SK-N-SH (cell line): Measurements from ENCODE around the gene KRT36. TPM values are rescaled to one million over a fixed set of nuclear protein-coding genes. Genes with fewer than 3 reads are reported as not detected.

ENCODE experiments used
- CTCF ChIA-PET: fragments of 300-600, 350-600 bp; formaldehyde crosslinking; extraction: SDS; loops from one replicate; lab custom pipeline; 2021; lab: Yijun Ruan, JAX
- POLR2A ChIA-PET: fragments of 350-600 bp; sonication (Branson Sonifier 250); formaldehyde crosslinking; extraction: SDS; loops from one replicate; lab custom pipeline; 2020; ENCODE audit warnings: antibody characterized with exemption, inconsistent platforms; lab: Yijun Ruan, JAX
- DNase-seq: peaks from one replicate; pipeline ENCODE4 v3.0.0; 2012
- H2AFZ ChIP-seq: fragments of 200-600 bp; sonication (generic); 2 replicates; pipeline ENCODE4 v1.8.1; 2016; ENCODE audit warnings: antibody characterized with exemption, mild to moderate bottlenecking, low read depth
- H3F3A ChIP-seq: fragments of 200-600 bp; sonication (generic); replicated peaks from 2 replicates; pipeline ENCODE3; 2016; ENCODE audit warnings: antibody characterized with exemption, mild to moderate bottlenecking; ENCODE audit not compliant: insufficient read depth
- H3K27ac ChIP-seq, 2 experiments: fragments of 200-500 bp in 1 of 2; fragments of 200-600 bp in 1 of 2; sonication (Bioruptor generic) in 1 of 2; sonication (generic), shearing (Covaris generic) in 1 of 2; 2 replicates each; pipeline versions ENCODE4 v1.5.1 to v1.6.1; 2014 to 2016; ENCODE audit warnings: low read depth in 2 of 2, inconsistent platforms in 1 of 2, low read length in 1 of 2, mild to moderate bottlenecking in 1 of 2, mixed read lengths in 1 of 2
- H3K27me3 ChIP-seq: fragments of 200-600 bp; sonication (generic), shearing (Covaris generic); 2 replicates; pipeline ENCODE4 v1.6.1; 2016; ENCODE audit warnings: mixed run types; ENCODE audit not compliant: insufficient read depth
- H3K36me3 ChIP-seq, 2 experiments: fragments of 200-500 bp in 1 of 2; fragments of 200-600 bp in 1 of 2; sonication (Bioruptor generic) in 1 of 2; sonication (generic) in 1 of 2; replicated peaks in 1 of 2; 2 replicates each; pipeline versions ENCODE3 to v1.5.1; 2014 to 2016; ENCODE audit warnings: low read length in 1 of 2, mild to moderate bottlenecking in 1 of 2; ENCODE audit not compliant: insufficient read depth in 2 of 2, control insufficient read depth in 1 of 2
- H3K4me1 ChIP-seq, 2 experiments: fragments of 200-500 bp in 1 of 2; fragments of 200-600 bp in 1 of 2; sonication (Bioruptor generic) in 1 of 2; sonication (generic), shearing (Covaris generic) in 1 of 2; 2 replicates each; pipeline versions ENCODE4 v1.5.1 to v1.6.1; 2014 to 2016; ENCODE audit warnings: low read depth in 1 of 2, low read length in 1 of 2, mixed run types in 1 of 2; ENCODE audit not compliant: insufficient read depth in 2 of 2, control insufficient read depth in 1 of 2
- H3K4me2 ChIP-seq: fragments of 200-600 bp; sonication (generic), shearing (Covaris generic); 2 replicates; pipeline ENCODE4 v1.6.1; 2017; ENCODE audit warnings: mixed run types
- H3K4me3 ChIP-seq, 2 experiments: fragments of 200-500 bp in 1 of 2; fragments of 200-600 bp in 1 of 2; sonication (Bioruptor generic) in 1 of 2; sonication (generic), shearing (Covaris generic) in 1 of 2; 2 replicates each; pipeline versions ENCODE4 v1.5.1 to v1.8.1; 2014 to 2016; ENCODE audit warnings: low read depth in 2 of 2, inconsistent platforms in 1 of 2, low read length in 1 of 2, mild to moderate bottlenecking in 1 of 2, mixed read lengths in 1 of 2, moderate library complexity in 1 of 2
- H3K79me2 ChIP-seq: fragments of 200-600 bp; sonication (generic); 2 replicates; pipeline ENCODE4 v1.8.1; 2017; ENCODE audit warnings: mild to moderate bottlenecking; ENCODE audit not compliant: insufficient read depth
- H3K9ac ChIP-seq: fragments of 200-600 bp; sonication (generic); 2 replicates; pipeline ENCODE4 v1.6.1; 2017; ENCODE audit warnings: mixed run types
- H3K9me2 ChIP-seq: fragments of 200-600 bp; sonication (generic); 2 replicates; pipeline ENCODE4 v1.6.1; 2017; ENCODE audit warnings: mixed run types
- H3K9me3 ChIP-seq: fragments of 200-600 bp; sonication (generic); 2 replicates; pipeline ENCODE4 v1.6.1; 2017; ENCODE audit warnings: mixed run types, mild to moderate bottlenecking, moderate library complexity
- H4K20me1 ChIP-seq: fragments of 200-600 bp; sonication (generic); 2 replicates; pipeline ENCODE4 v1.6.1; 2017; ENCODE audit warnings: mild to moderate bottlenecking, mixed run types; ENCODE audit not compliant: insufficient read depth
- ELF1 ChIP-seq: IDR thresholded peaks from 2 replicates; pipeline ENCODE4 v1.4.0; 2012
- FOSL2 ChIP-seq: IDR thresholded peaks from 2 replicates; pipeline ENCODE4 v1.4.0; 2012; ENCODE audit warnings: low read depth, mild to moderate bottlenecking, moderate library complexity, borderline replicate concordance
- FOXJ3 ChIP-seq: sonication (generic); formaldehyde crosslinking; IDR thresholded peaks from 2 replicates; pipeline ENCODE4 v1.5.1; 2020; ENCODE audit warnings: mild to moderate bottlenecking, missing genetic modification reagents
- FOXM1 ChIP-seq: IDR thresholded peaks from 2 replicates; pipeline ENCODE4 v1.4.0; 2012; ENCODE audit warnings: low read depth, mild to moderate bottlenecking
- GABPA ChIP-seq: IDR thresholded peaks from 2 replicates; pipeline ENCODE4 v1.4.0; 2012; ENCODE audit warnings: low read depth, mild to moderate bottlenecking
- GATA2 ChIP-seq: sonication (generic); formaldehyde crosslinking; IDR thresholded peaks from 2 replicates; pipeline ENCODE4 v1.5.0; 2020; ENCODE audit warnings: mild to moderate bottlenecking, missing genetic modification reagents
- MAX ChIP-seq: IDR thresholded peaks from 2 replicates; pipeline ENCODE4 v1.4.0; 2012; ENCODE audit warnings: low read depth
- MEF2A ChIP-seq: IDR thresholded peaks from 2 replicates; pipeline ENCODE4 v1.4.0; 2012; ENCODE audit warnings: low read depth, borderline replicate concordance
- NFIC ChIP-seq: IDR thresholded peaks from 2 replicates; pipeline ENCODE4 v1.4.0; 2012; ENCODE audit warnings: borderline replicate concordance
- PBX3 ChIP-seq: IDR thresholded peaks from 2 replicates; pipeline ENCODE4; 2012
- RCOR1 ChIP-seq: fragments of 150-350 bp; IDR thresholded peaks from 2 replicates; pipeline ENCODE4 v1.6.1; 2017; ENCODE audit warnings: antibody characterized with exemption, low read length
- RXRA ChIP-seq: IDR thresholded peaks from 2 replicates; pipeline ENCODE4 v1.4.0; 2012; ENCODE audit warnings: low read depth, mild to moderate bottlenecking, borderline replicate concordance
- SIN3A ChIP-seq: IDR thresholded peaks from 2 replicates; pipeline ENCODE4 v1.6.1; 2012; ENCODE audit warnings: low read depth, mild to moderate bottlenecking, low read length, moderate library complexity, borderline replicate concordance
- SMC3 ChIP-seq: IDR thresholded peaks from 2 replicates; pipeline ENCODE4 v1.6.1; 2012; ENCODE audit warnings: low read depth, low read length, improper control_type of control experiment
- TCF12 ChIP-seq: IDR thresholded peaks from 2 replicates; pipeline ENCODE4 v1.4.0; 2012
- TEAD4 ChIP-seq: IDR thresholded peaks from 2 replicates; pipeline ENCODE4 v1.4.0; 2012; ENCODE audit warnings: mild to moderate bottlenecking, borderline replicate concordance; ENCODE audit not compliant: insufficient read depth
- YY1 ChIP-seq: IDR thresholded peaks from 2 replicates; pipeline ENCODE4 v1.4.0; 2012; ENCODE audit warnings: low read depth, mild to moderate bottlenecking
- WGBS: methylation state at CpG from one replicate; pipeline ENCODE4 v1.1.6; 2017; ENCODE audit warnings: low lambda C conversion rate; 5-methylcytosine and 5-hydroxymethylcytosine counted together
- polyA plus RNA-seq, 3 experiments: library from polyadenylated mRNA; depleted of rRNA; stranded (reverse); fragments of >200 nt; gene quantifications; 2 replicates each; pipeline ENCODE4 v1.2.3, GENCODE V29; 2012
- TF ChIP-seq, protein P1 (sequence below): IDR thresholded peaks from 2 replicates; pipeline ENCODE4 v1.6.1; 2012; ENCODE audit warnings: mild to moderate bottlenecking, low read depth, low read length, moderate library complexity
- TF ChIP-seq, protein P2 (sequence below): IDR thresholded peaks from 2 replicates; pipeline ENCODE4 v1.4.0; 2012; ENCODE audit warnings: low read depth, borderline replicate concordance

KRT36 gene
- polyA plus RNA-seq, 1 of the 3 experiments (the other 2 are of a cell fraction): not detected

DNA sequence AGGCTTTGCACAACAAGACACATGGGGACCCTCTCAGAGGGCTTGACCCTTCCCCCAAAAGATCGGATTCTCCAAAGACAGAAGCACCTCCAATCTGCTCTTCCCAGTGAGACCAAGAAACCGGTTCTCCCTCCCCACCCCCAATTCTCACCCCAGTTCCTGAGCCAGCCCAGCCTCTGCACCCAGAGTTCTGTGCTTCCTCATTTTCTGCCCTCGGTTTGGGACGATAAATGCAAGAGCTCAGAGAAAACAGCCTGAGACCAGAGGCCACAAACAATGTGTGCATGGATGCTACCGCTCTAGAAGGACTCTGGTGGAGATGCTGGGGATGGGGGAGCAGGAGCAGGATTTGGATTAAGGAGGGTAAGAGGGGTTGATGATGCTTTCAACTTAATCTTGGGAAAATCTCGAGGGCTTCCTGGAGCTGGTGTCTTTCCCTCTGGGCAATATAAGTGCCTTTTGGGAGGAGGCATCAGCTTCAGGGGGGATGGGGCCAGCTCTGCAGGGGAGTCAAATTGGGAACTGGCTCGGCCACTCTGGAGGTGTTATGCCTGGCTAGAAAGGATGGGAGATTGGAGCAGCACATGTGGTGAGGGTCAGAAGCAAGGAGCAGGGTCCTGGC lies 22.9 kb upstream of the KRT36 start:
- CTCF ChIA-PET: interaction anchor here (0.7 to 1.6 kb wide), 2 partner anchors 37 to 150 kb away, joined by 4 to 8 read pairs; no protein-coding TSS in a partner anchor

DNA sequence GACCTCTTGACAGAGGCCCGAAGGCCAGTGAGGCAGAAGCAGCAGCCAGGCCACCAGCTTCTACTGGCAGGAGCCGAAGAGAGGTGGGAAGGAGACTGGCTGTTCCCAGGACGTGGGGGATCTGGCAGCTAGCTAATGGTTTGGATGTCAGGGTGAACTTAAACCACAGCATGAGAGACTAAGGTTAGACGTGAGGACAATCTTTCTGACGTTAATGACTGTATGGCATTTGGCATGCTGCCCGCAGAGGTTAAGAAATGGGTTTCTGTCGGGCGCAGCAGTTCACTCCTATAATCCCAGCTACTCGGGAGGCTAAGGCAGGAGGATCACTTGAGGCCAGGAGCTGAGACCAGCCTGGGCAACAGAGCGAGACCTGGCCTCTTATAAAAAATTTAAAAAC lies 22.0 kb upstream of the KRT36 start:
- POLR2A ChIA-PET: interaction anchor here (0.6 kb wide), 1 partner anchor 10 kb away, joined by 3 read pairs; no protein-coding TSS in a partner anchor
- Histone ChIP-seq H3K4me1 (peaks cover 0 to 3% of the 10 kb centered on the region in 2 experiments; a peak in 1 of 4 replicates), H3K4me2 (no peak overlapping the region)

More for the DNA sequence above, 22.9 kb upstream of the KRT36 start:
- H3K9me3 ChIP-seq: no peaks in the 10 kb centered on the region
- no peak for TF ChIP-seq FOXM1
- TF ChIP-seq GABPA: no peak
- no peak for TF ChIP-seq ELF1
- TF ChIP-seq MEF2A: no peak
- no peak for TF ChIP-seq SIN3A
- TF ChIP-seq TCF12: no peak
- no peak for TF ChIP-seq YY1
- no peak for TF ChIP-seq SMC3
- no peak for TF ChIP-seq MAX
- no peak for TF ChIP-seq RXRA
- TF ChIP-seq, all 33 proteins: peak for 0
- Histone ChIP-seq H3K9me2 (no peaks in the 10 kb centered on the region), H3K9ac (no peak overlapping the region), H3K4me2 (no peak overlapping the region), H3K27ac (no peak overlapping the region), H3K4me3 (no peak overlapping the region), H2AFZ (no peak overlapping the region), H3K27me3 (no peaks in the 10 kb centered on the region), H3F3A (no peaks in the 10 kb centered on the region), H3K36me3 (no peaks in the 10 kb centered on the region), H3K4me1 (peaks cover 0 to 3% of the 10 kb centered on the region in 2 experiments; a peak in 1 of 4 replicates), H3K79me2 (no peaks in the 10 kb centered on the region), H4K20me1 (no peaks in the 10 kb centered on the region)
- no peak for DNase-seq
- POLR2A ChIA-PET: no interaction called here
- WGBS: 78% methylated on average over 7 of the region's 7 CpGs

More for the DNA sequence above, 22.0 kb upstream of the KRT36 start:
- Histone ChIP-seq H3K27me3 (no peaks in the 10 kb centered on the region), H3K27ac (no peak overlapping the region), H3K79me2 (no peaks in the 10 kb centered on the region), H3K36me3 (no peaks in the 10 kb centered on the region), H3K9me3 (no peaks in the 10 kb centered on the region), H2AFZ (no peak overlapping the region), H4K20me1 (no peaks in the 10 kb centered on the region), H3K9me2 (no peaks in the 10 kb centered on the region), H3K4me3 (no peak overlapping the region), H3F3A (no peaks in the 10 kb centered on the region), H3K9ac (no peak overlapping the region)
- 86% methylated on average over 10 of the region's 10 CpGs for WGBS
- DNase-seq: no peak
- CTCF ChIA-PET: interaction anchor here (0.8 to 1.6 kb wide), 3 partner anchors 16 to 38 kb away, joined by 3 to 8 read pairs (median 3); partner anchors contain the start of gene KRT35
- no peak for TF ChIP-seq RCOR1
- TF ChIP-seq TCF12: no peak
- TF ChIP-seq FOSL2: no peak
- TF ChIP-seq, protein P1, sequence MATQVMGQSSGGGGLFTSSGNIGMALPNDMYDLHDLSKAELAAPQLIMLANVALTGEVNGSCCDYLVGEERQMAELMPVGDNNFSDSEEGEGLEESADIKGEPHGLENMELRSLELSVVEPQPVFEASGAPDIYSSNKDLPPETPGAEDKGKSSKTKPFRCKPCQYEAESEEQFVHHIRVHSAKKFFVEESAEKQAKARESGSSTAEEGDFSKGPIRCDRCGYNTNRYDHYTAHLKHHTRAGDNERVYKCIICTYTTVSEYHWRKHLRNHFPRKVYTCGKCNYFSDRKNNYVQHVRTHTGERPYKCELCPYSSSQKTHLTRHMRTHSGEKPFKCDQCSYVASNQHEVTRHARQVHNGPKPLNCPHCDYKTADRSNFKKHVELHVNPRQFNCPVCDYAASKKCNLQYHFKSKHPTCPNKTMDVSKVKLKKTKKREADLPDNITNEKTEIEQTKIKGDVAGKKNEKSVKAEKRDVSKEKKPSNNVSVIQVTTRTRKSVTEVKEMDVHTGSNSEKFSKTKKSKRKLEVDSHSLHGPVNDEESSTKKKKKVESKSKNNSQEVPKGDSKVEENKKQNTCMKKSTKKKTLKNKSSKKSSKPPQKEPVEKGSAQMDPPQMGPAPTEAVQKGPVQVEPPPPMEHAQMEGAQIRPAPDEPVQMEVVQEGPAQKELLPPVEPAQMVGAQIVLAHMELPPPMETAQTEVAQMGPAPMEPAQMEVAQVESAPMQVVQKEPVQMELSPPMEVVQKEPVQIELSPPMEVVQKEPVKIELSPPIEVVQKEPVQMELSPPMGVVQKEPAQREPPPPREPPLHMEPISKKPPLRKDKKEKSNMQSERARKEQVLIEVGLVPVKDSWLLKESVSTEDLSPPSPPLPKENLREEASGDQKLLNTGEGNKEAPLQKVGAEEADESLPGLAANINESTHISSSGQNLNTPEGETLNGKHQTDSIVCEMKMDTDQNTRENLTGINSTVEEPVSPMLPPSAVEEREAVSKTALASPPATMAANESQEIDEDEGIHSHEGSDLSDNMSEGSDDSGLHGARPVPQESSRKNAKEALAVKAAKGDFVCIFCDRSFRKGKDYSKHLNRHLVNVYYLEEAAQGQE: no peak
- TF ChIP-seq GATA2 (CRISPR knock-in tag): no peak
- no peak for TF ChIP-seq SIN3A
- TF ChIP-seq PBX3: no peak
- no peak for TF ChIP-seq YY1
- TF ChIP-seq FOXM1: no peak
- TF ChIP-seq, protein P2, sequence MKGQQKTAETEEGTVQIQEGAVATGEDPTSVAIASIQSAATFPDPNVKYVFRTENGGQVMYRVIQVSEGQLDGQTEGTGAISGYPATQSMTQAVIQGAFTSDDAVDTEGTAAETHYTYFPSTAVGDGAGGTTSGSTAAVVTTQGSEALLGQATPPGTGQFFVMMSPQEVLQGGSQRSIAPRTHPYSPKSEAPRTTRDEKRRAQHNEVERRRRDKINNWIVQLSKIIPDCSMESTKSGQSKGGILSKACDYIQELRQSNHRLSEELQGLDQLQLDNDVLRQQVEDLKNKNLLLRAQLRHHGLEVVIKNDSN: no peak
- no peak for TF ChIP-seq MAX
- no peak for TF ChIP-seq NFIC
- TF ChIP-seq FOXJ3 (CRISPR knock-in tag): no peak
- no peak for TF ChIP-seq TEAD4
- no peak for TF ChIP-seq RXRA
